PC-9 (cell line): ENCODE data around the gene RPL35. TPM values are rescaled to one million over a fixed set of nuclear protein-coding genes. Genes with fewer than 3 reads are reported as not detected.

Source experiments
- BruUV-seq: library from RNA; stranded (reverse); fragments of 400-500 nt; replicated peaks from 2 replicates; lab custom pipeline; 2021; lab: Mats Ljungman, UMichigan
- CTCF ChIA-PET: fragments of 300-600 bp; sonication (Branson Sonifier 250); formaldehyde crosslinking; loops from one replicate; lab custom pipeline; 2022; ENCODE audit warnings: antibody characterized with exemption; lab: Charles Lee
- POLR2A ChIA-PET: fragments of 300-600 bp; sonication (Branson Sonifier 250); formaldehyde crosslinking; loops from one replicate; lab custom pipeline; 2022; ENCODE audit warnings: antibody characterized with exemption; ENCODE audit not compliant: unreplicated experiment; lab: Charles Lee
- DNase-seq, 2 experiments: peaks; one replicate each; pipeline versions ENCODE4 v3.0.0 to v3.0.0-alpha.2; 2015 to 2022; ENCODE audit warnings: mixed read lengths in 1 of 2
- H2AFZ ChIP-seq: fragments of 200-600 bp; sonication (generic); 2 replicates; pipeline ENCODE4 v1.8.1; 2017; ENCODE audit warnings: antibody characterized with exemption
- H3F3A ChIP-seq: fragments of 200-600 bp; sonication (generic); 2 replicates; pipeline ENCODE4 v1.8.1; 2017; ENCODE audit warnings: antibody characterized with exemption, mild to moderate bottlenecking, low read depth; ENCODE audit not compliant: insufficient read depth
- H3K27ac ChIP-seq: fragments of 200-600 bp; sonication (generic); 2 replicates; pipeline ENCODE4 v1.6.1; 2016; ENCODE audit warnings: mixed run types
- H3K27me3 ChIP-seq: fragments of 200-600 bp; sonication (generic); 2 replicates; pipeline ENCODE4 v1.6.1; 2016; ENCODE audit warnings: low read depth, mixed run types; ENCODE audit not compliant: insufficient read depth
- H3K36me3 ChIP-seq: fragments of 200-600 bp; sonication (generic); 2 replicates; pipeline ENCODE4 v1.6.1; 2016; ENCODE audit warnings: low read depth, mixed run types
- H3K4me1 ChIP-seq: fragments of 200-600 bp; sonication (generic); replicated peaks from 2 replicates; pipeline ENCODE4 v1.6.1; 2016; ENCODE audit warnings: mixed run types; ENCODE audit not compliant: insufficient read depth
- H3K4me2 ChIP-seq: fragments of 200-600 bp; sonication (generic); 2 replicates; pipeline ENCODE4 v1.6.1; 2017; ENCODE audit warnings: mixed run types
- H3K4me3 ChIP-seq: fragments of 200-600 bp; sonication (generic); 2 replicates; pipeline ENCODE4 v1.6.1; 2016; ENCODE audit warnings: mixed run types
- H3K79me2 ChIP-seq: fragments of 200-600 bp; sonication (generic); 2 replicates; pipeline ENCODE4 v1.6.1; 2017; ENCODE audit warnings: low read depth, mixed run types
- H3K9me2 ChIP-seq: fragments of 200-600 bp; sonication (generic); 2 replicates; pipeline ENCODE4 v1.8.1; 2017; ENCODE audit warnings: mild to moderate bottlenecking; ENCODE audit not compliant: insufficient read depth
- H3K9me3 ChIP-seq: fragments of 200-600 bp; sonication (generic); 2 replicates; pipeline ENCODE4 v1.8.1; 2016; ENCODE audit warnings: low read depth; ENCODE audit not compliant: insufficient read depth
- H4K20me1 ChIP-seq: fragments of 200-600 bp; sonication (generic); 2 replicates; pipeline ENCODE4 v1.8.1; 2017; ENCODE audit not compliant: insufficient read depth
- EZH2 ChIP-seq: fragments of 200-600 bp; sonication (generic); IDR thresholded peaks from 2 replicates; pipeline ENCODE4 v1.8.0; 2017; ENCODE audit warnings: antibody characterized with exemption, low read depth
- intact Hi-C: fragments of 100-400 bp; cut with micrococcal nuclease; formaldehyde crosslinking; loops from one replicate; pipeline ENCODE4 v1.10.0; 2022; ENCODE audit not compliant: unreplicated experiment
- total RNA-seq: library from RNA; stranded (reverse); gene quantifications from 2 replicates; pipeline ENCODE4 v1.2.3, GENCODE V29; 2021
- TF ChIP-seq, protein P1 (sequence below): fragments of 200-600 bp; sonication (generic); conservative IDR thresholded peaks from 2 replicates; pipeline ENCODE4 v1.6.1; 2017; ENCODE audit warnings: mixed run types, antibody characterized with exemption, mild to moderate bottlenecking, moderate library complexity

Gene RPL35
- total RNA-seq, 1 experiment from 2014 or later, result 2,125 TPM

DNA sequence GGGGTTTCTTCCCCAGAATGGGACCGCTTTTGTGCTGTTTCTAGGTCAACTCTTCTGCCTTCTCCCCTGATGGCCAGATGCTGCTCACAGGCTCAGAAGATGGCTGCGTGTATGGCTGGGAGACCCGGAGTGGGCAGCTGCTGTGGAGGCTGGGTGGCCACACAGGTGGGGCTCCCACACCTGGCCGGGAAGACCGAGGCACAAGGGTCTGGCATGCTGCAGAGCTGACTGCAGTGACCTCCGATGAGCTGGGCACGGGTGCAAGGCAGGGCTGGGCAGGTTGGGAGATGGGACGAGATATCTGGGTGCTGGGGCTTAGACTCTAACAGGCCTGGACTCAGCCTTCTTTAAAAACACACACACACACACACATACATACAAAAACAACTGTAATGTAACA is 7.6 kb downstream of the RPL35 start:
- no TSS peak for BruUV-seq
- no peak overlapping the region for H3K4me2 ChIP-seq

DNA sequence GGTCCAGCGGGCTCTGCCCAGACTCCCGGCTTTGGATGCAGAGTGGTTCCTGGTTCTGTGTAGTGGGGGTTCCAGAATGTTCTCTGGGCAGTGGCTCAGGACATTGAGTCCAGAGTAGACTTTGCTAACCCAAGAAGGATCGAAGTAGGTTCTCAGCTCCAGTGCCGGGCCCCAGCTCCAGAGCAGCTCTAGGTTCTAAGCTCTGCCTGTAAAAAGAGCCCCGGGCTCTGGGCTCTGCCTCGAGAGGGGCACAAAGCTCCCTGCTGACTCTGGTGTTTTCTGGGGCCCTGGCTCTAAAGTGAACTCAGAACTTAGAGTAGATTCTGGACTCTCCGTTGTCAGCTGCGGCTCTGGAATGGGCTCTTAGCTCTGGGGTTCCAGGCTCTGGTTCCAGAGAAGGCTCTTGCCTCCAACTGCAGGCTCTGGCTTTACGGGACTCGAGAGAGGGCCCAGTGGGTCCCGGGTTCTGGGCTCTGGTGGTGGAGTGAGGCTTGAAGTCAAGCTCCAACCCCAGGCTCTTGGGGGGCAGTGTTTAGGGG is 8.1 kb downstream of the RPL35 start:
- H3K36me3 ChIP-seq, result peaks cover 7% of the 10 kb centered on the region
- peak overlapping the region; percentile 93 for H3K4me2 ChIP-seq
- H2AFZ ChIP-seq, result peak overlapping the region; percentile 79
- peaks cover 2% of the 10 kb centered on the region for H3K79me2 ChIP-seq
- peaks cover 54% of the 10 kb centered on the region for H3F3A ChIP-seq
- no peaks in the 10 kb centered on the region for H3K9me2 ChIP-seq
- no peaks in the 10 kb centered on the region for H3K9me3 ChIP-seq
- no peak overlapping the region for H3K27ac ChIP-seq
- POLR2A ChIA-PET, result interaction anchor here (0.5 to 1.0 kb wide), 3 partner anchors 82 to 305 kb away, joined by 7 to 11 read pairs (median 7); partner anchors contain the start of gene NR6A1
- intact Hi-C loops, result loop anchor here (2.0 kb wide), 2 partner anchors 35 to 41 kb away; no protein-coding TSS in a partner anchor
- no peak for TF ChIP-seq EZH2
- TF ChIP-seq, protein P1, sequence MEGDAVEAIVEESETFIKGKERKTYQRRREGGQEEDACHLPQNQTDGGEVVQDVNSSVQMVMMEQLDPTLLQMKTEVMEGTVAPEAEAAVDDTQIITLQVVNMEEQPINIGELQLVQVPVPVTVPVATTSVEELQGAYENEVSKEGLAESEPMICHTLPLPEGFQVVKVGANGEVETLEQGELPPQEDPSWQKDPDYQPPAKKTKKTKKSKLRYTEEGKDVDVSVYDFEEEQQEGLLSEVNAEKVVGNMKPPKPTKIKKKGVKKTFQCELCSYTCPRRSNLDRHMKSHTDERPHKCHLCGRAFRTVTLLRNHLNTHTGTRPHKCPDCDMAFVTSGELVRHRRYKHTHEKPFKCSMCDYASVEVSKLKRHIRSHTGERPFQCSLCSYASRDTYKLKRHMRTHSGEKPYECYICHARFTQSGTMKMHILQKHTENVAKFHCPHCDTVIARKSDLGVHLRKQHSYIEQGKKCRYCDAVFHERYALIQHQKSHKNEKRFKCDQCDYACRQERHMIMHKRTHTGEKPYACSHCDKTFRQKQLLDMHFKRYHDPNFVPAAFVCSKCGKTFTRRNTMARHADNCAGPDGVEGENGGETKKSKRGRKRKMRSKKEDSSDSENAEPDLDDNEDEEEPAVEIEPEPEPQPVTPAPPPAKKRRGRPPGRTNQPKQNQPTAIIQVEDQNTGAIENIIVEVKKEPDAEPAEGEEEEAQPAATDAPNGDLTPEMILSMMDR, result no peak
- H3K4me3 ChIP-seq, result peak overlapping the region; percentile 63; the same call in 1 of the 2 replicates
- BruUV-seq, result no TSS peak
- H3K4me1 ChIP-seq, result 0 out of 2 replicates have a peak, but pooled peaks cover 13% of the 10 kb centered on the region
- peaks cover 27% of the 10 kb centered on the region for H4K20me1 ChIP-seq
- H3K27me3 ChIP-seq, result no peaks in the 10 kb centered on the region
- no peak for DNase-seq
- CTCF ChIA-PET, result interaction anchor here (0.5 to 6.7 kb wide), 11 partner anchors 9 to 407 kb away, joined by 3 to 159 read pairs (median 4); partner anchors contain the start of genes ARPC5L, NR6A1, OLFML2A and RPL35

More for the DNA sequence above, 7.6 kb downstream of the RPL35 start:
- POLR2A ChIA-PET, result interaction anchor here (0.5 to 1.0 kb wide), 2 partner anchors 43 to 302 kb away, joined by 7 to 10 read pairs; no protein-coding TSS in a partner anchor
- Histone ChIP-seq H3K36me3 (peaks cover 12% of the 10 kb centered on the region), H3K27ac (no peak overlapping the region), H3F3A (peaks cover 59% of the 10 kb centered on the region), H3K9me3 (no peaks in the 10 kb centered on the region), H3K79me2 (peaks cover 7% of the 10 kb centered on the region), H3K27me3 (no peaks in the 10 kb centered on the region), H2AFZ (no peak overlapping the region), H3K4me3 (no peak overlapping the region), H3K4me1 (peaks cover 16% of the 10 kb centered on the region), H3K9me2 (no peaks in the 10 kb centered on the region), H4K20me1 (peaks cover 32% of the 10 kb centered on the region)
- intact Hi-C loops, result no loop called here
- DNase-seq, result no peak
- CTCF ChIA-PET, result interaction anchor here (1.0 to 6.7 kb wide), 3 partner anchors 59 to 87 kb away, joined by 3 to 159 read pairs (median 4); partner anchors contain the start of genes NR6A1 and OLFML2A
- TF ChIP-seq, protein P1, result no peak
- no peak for TF ChIP-seq EZH2

DNA sequence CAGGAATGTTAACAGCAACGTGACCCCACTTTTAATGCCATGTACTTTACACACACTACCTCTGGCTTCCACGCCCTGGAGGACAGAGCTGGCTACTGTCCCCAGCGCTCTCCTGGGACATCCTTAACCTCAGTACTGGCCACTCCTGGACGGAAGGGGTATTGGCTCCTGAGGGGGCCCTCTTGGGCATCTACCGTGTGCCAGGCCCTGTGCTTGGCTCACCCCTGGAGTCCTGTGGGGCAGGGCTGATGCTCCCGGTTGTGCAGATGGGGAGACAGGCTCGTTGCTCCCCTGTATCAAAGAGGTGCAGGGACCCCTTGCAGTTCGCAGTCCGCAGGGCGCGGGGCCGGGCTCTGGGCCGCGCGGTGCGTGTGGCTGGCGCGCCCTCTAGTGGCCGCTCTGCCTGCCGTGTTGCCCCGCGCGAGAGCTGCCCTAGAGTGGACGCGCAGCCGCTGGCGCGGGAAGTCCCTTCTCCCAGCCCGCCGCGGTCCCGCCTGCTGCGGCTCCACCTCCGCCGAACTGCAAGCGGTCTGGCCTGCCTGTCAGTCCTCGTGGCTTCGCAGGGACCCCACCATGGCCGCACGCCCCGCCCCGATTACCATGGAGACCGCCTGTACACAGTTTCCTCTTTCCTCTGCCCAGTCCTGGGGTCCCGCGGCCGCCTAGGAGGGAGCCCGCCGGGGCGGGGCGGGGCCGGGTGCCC is 8.8 kb downstream of the RPL35 start, which contains the start of gene WDR38:
TSS of gene WDR38 (plus strand) at position 632 of the 703 bp plus-strand sequence. CDS start 72 bp downstream, outside the sequence.
- Histone ChIP-seq H3K27me3 (no peaks in the 10 kb centered on the region), H3K79me2 (no peaks in the 10 kb centered on the region), H3K36me3 (0 out of 2 replicates have a peak, but pooled peaks cover 2% of the 10 kb centered on the region), H3K4me2 (peak within 1 kb of the TSS; percentile 93), H3K4me1 (0 out of 2 replicates have a peak, but pooled peaks cover 7% of the 10 kb centered on the region), H3F3A (peaks cover 47% of the 10 kb centered on the region), H3K9me2 (no peaks in the 10 kb centered on the region), H2AFZ (peak within 1 kb of the TSS; percentile 79), H3K9me3 (no peaks in the 10 kb centered on the region), H3K4me3 (peak within 1 kb of the TSS; percentile 63), H3K27ac (no peak within 1 kb of the TSS), H4K20me1 (peaks cover 20% of the 10 kb centered on the region)
- intact Hi-C loops, result loop anchor here (1.0 to 2.0 kb wide), 4 partner anchors 34 to 141 kb away; no protein-coding TSS in a partner anchor
- no TSS peak for BruUV-seq
- CTCF ChIA-PET, result interaction anchor here (0.5 to 6.7 kb wide), 23 partner anchors 8 to 408 kb away, joined by 3 to 159 read pairs (median 4); partner anchors contain the start of genes ARPC5L, NR6A1, OLFML2A and RPL35
- TF ChIP-seq, protein P1, result peak; percentile 99
- TF ChIP-seq EZH2, result no peak
- peak; percentile 66 to 82 for DNase-seq
- POLR2A ChIA-PET, result interaction anchor here (0.5 to 1.2 kb wide), 6 partner anchors 34 to 1897 kb away, joined by 3 to 11 read pairs (median 6); partner anchors contain the start of gene NR6A1
